HepG2 (cell line): Measurements from ENCODE around the gene CACNA1C. TPM values are rescaled to one million over a fixed set of nuclear protein-coding genes. Genes with fewer than 3 reads are reported as not detected.

ENCODE experiments used
- DBP ChIP-seq: sonication (generic); formaldehyde crosslinking; IDR thresholded peaks from 2 replicates; pipeline ENCODE4 v1.4.0; 2020; ENCODE audit warnings: missing genetic modification reagents; ENCODE audit errors: not compliant biosample characterization
- TOE1 ChIP-seq: sonication (generic); formaldehyde crosslinking; IDR thresholded peaks from 2 replicates; pipeline ENCODE4 v1.4.0; 2020; ENCODE audit warnings: mild to moderate bottlenecking, missing genetic modification reagents
- ZMAT5 ChIP-seq: sonication (generic); formaldehyde crosslinking; IDR thresholded peaks from 2 replicates; pipeline ENCODE4 v1.5.0; 2020; ENCODE audit warnings: mild to moderate bottlenecking, low read depth, missing genetic modification reagents, borderline replicate concordance
- polyA plus RNA-seq, 8 experiments: library from polyadenylated mRNA; depleted of rRNA in 3 of 8; stranded (reverse) in 7 of 8; unstranded in 1 of 8; fragments of >200 nt; fragmentation: Illumina TruSeq in 4 of 8; extraction: Trizol in 4 of 8; gene quantifications; 2 replicates each; pipeline versions ENCODE4 v1.2.1 to v1.2.3, GENCODE V29; 2011 to 2016; ENCODE audit warnings: low read depth in 4 of 8, missing spikeins in 1 of 8, mixed read lengths in 1 of 8; ENCODE audit not compliant: insufficient read depth in 1 of 8
- total RNA-seq, 5 experiments: library from RNA; depleted of rRNA; stranded (reverse); fragments of >200 nt; fragmentation: Illumina TruSeq; extraction: Trizol; gene quantifications; 2 replicates each; pipeline ENCODE4 v1.2.3, GENCODE V29; 2016; ENCODE audit warnings: low read depth in 1 of 5
- TF ChIP-seq, protein P1 (sequence below): sonication (generic); formaldehyde crosslinking; IDR thresholded peaks from 2 replicates; pipeline ENCODE4 v1.4.0; 2020; ENCODE audit warnings: mild to moderate bottlenecking, missing genetic modification reagents

The CACNA1C gene
- total and polyA plus RNA-seq, 2 of the 13 experiments (the other 11 are each of a cell fraction or from before 2014, with no cell fraction given), result not detected

- TF ChIP-seq, protein P1, sequence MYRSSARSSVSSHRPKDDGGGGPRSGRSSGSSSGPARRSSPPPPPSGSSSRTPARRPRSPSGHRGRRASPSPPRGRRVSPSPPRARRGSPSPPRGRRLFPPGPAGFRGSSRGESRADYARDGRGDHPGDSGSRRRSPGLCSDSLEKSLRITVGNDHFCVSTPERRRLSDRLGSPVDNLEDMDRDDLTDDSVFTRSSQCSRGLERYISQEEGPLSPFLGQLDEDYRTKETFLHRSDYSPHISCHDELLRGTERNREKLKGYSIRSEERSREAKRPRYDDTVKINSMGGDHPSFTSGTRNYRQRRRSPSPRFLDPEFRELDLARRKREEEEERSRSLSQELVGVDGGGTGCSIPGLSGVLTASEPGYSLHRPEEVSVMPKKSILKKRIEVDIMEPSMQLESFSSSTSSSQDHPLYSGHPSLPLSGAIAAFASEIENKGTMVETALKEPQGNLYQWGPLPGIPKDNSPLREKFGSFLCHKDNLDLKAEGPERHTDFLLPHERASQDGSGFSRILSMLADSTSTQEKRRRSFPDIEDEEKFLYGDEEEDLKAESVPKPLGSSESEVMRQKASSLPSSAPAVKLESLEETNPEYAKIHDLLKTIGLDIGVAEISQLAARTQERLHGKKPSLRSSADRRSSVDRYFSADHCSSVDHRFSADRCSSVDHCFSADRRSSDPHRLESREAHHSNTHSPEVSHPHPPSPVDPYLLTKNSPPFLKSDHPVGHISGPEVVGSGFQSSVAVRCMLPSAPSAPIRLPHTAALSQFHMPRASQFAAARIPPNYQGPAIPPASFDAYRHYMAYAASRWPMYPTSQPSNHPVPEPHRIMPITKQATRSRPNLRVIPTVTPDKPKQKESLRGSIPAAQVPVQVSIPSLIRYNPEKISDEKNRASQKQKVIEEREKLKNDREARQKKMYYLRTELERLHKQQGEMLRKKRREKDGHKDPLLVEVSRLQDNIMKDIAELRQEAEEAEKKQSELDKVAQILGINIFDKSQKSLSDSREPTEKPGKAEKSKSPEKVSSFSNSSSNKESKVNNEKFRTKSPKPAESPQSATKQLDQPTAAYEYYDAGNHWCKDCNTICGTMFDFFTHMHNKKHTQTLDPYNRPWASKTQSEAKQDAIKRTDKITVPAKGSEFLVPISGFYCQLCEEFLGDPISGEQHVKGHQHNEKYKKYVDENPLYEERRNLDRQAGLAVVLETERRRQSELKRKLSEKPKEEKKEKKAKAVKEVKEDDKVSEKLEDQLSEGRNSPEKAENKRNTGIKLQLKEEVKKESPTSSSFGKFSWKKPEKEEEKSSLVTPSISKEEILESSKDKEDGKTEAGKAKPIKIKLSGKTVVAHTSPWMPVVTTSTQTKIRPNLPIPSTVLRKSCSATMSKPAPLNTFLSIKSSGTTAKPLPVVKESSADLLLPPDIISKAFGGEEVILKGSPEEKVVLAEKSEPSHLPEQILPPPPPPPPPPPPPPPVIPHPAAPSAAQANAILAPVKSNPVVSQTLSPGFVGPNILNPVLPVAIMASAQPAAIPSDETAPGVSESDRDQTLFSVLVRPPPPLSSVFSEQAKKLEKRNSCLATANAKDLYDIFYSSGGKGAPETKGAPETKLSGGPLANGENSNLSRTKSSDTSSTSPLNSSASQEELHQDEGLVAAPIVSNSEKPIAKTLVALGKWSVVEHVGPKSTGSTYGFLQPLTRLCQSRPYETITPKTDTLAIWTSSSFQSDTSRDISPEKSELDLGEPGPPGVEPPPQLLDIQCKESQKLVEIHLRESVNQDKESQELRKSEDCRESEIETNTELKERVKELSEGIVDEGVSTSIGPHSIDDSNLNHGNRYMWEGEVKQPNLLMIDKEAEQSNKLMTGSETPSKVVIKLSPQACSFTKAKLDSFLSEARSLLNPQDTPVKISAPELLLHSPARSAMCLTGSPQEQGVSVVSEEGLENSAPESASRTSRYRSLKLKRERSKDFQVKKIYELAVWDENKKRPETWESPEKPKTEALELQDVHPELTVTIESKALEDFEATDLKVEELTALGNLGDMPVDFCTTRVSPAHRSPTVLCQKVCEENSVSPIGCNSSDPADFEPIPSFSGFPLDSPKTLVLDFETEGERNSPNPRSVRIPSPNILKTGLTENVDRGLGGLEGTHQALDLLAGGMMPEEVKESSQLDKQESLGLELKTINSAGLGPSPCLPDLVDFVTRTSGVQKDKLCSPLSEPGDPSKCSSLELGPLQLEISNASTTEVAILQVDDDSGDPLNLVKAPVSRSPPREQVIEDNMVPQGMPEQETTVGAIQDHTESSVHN (CRISPR knock-in tag), result no peak
- TF ChIP-seq DBP (no peak), TOE1 (CRISPR knock-in tag) (no peak), ZMAT5 (no peak)
Observed at GRCh38 chr12:2080604-2081003, 27.8 kb downstream of the CACNA1C start (continued).
